ENCODE results near the gene CRYAA. TPM values are rescaled to one million over a fixed set of nuclear protein-coding genes. Genes with fewer than 3 reads are reported as not detected.
A peak's percentile ranks its signal among the peaks of the same experiment; 100 is the strongest.
"Not testable (repeated sequence)": the region's sequence is repeated elsewhere in the genome, so short reads cannot be mapped to it uniquely, and the experiment has no call there.

CRYAA gene
- total RNA-seq, 2 donors from 2014 or later, result not detected

GRCh38 chr21:43187268-43187667, 18.5 kb downstream of the CRYAA start:
- intact Hi-C loops (cut with DNase I); H3K36me3 ChIP-seq: not testable (repeated sequence)
- 100% methylated on average over 2 of the region's 7 CpGs for WGBS

GRCh38 chr21:43187715-43188114, 18.9 kb downstream of the CRYAA start:
- no peaks in the 10 kb centered on the region for H3K36me3 ChIP-seq
- H3K4me1 ChIP-seq (replicated peaks), result no peaks in the 10 kb centered on the region
- H3K9me3 ChIP-seq, result no peaks in the 10 kb centered on the region
- 95% methylated on average over 4 of the region's 4 CpGs for WGBS
- TF ChIP-seq CTCF (IDR thresholded peaks at IDR 0.05) (no peak), POLR2AphosphoS5 (IDR thresholded peaks at IDR 0.05) (no peak), POLR2A (IDR thresholded peaks at IDR 0.05) (no peak)
- no peak overlapping the region for H3K4me3 ChIP-seq
- H3K27me3 ChIP-seq (replicated peaks; ENCODE audit: insufficient read depth), result no peaks in the 10 kb centered on the region
- intact Hi-C loops (cut with DNase I), result no loop called here
- no peak for DNase-seq (ENCODE audit: low spot score)
- H3K27ac ChIP-seq, result peak overlapping the region in 1 of 2 donors; percentile 77

More at GRCh38 chr21:43187268-43187667, 18.5 kb downstream of the CRYAA start:
- DNase-seq (ENCODE audit: low spot score); H3K9me3 ChIP-seq; H3K27me3 ChIP-seq (replicated peaks; ENCODE audit: insufficient read depth); H3K27ac ChIP-seq; H3K4me3 ChIP-seq; H3K4me1 ChIP-seq (replicated peaks): not testable (repeated sequence)

- no peak for TF ChIP-seq POLR2A (IDR thresholded peaks at IDR 0.05)
- TF ChIP-seq CTCF (IDR thresholded peaks at IDR 0.05), result no peak
- TF ChIP-seq POLR2AphosphoS5 (IDR thresholded peaks at IDR 0.05), result no peak
- no peaks in the 10 kb centered on the region for H3K4me1 ChIP-seq (replicated peaks)
- 95% methylated on average over 8 of the region's 8 CpGs for WGBS
- no peak for DNase-seq (ENCODE audit: low spot score)
- intact Hi-C loops (cut with DNase I), result no loop called here
- no peaks in the 10 kb centered on the region for H3K27me3 ChIP-seq (replicated peaks; ENCODE audit: insufficient read depth)
- H3K27ac ChIP-seq, result peak overlapping the region; percentile 56 to 77
- no peaks in the 10 kb centered on the region for H3K9me3 ChIP-seq
- no peaks in the 10 kb centered on the region for H3K36me3 ChIP-seq
- H3K4me3 ChIP-seq, result no peak overlapping the region
These were observed 19.4 kb downstream of the CRYAA start for GRCh38 chr21:43188181-43188580.

- H3K27me3 ChIP-seq (replicated peaks; ENCODE audit: insufficient read depth), result no peaks in the 10 kb centered on the region
- no peak overlapping the region for H3K4me3 ChIP-seq
- no peak for TF ChIP-seq CTCF (IDR thresholded peaks at IDR 0.05)
- peak; percentile 93 for TF ChIP-seq POLR2AphosphoS5 (IDR thresholded peaks at IDR 0.05)
- TF ChIP-seq POLR2A (IDR thresholded peaks at IDR 0.05), result no peak
- H3K4me1 ChIP-seq (replicated peaks), result no peaks in the 10 kb centered on the region
- no peaks in the 10 kb centered on the region for H3K36me3 ChIP-seq
- peak; percentile 94 for DNase-seq (ENCODE audit: low spot score)
- peak overlapping the region; percentile 56 to 77 for H3K27ac ChIP-seq
- H3K9me3 ChIP-seq, result no peaks in the 10 kb centered on the region
- 23% methylated on average over 15 of the region's 15 CpGs for WGBS
- intact Hi-C loops (cut with DNase I), result no loop called here
These were observed 19.9 kb downstream of the CRYAA start for GRCh38 chr21:43188592-43189210.

GRCh38 chr21:43189936-43190335, 21.1 kb downstream of the CRYAA start:
- no peaks in the 10 kb centered on the region for H3K4me1 ChIP-seq (replicated peaks)
- WGBS, result 96% methylated on average over 6 of the region's 6 CpGs
- no peak overlapping the region for H3K27ac ChIP-seq
- H3K36me3 ChIP-seq, result no peaks in the 10 kb centered on the region
- TF ChIP-seq CTCF (IDR thresholded peaks at IDR 0.05) (no peak), POLR2AphosphoS5 (IDR thresholded peaks at IDR 0.05) (no peak), POLR2A (IDR thresholded peaks at IDR 0.05) (no peak)
- no peaks in the 10 kb centered on the region for H3K27me3 ChIP-seq (replicated peaks; ENCODE audit: insufficient read depth)
- intact Hi-C loops (cut with DNase I), result no loop called here
- no peaks in the 10 kb centered on the region for H3K9me3 ChIP-seq
- no peak overlapping the region for H3K4me3 ChIP-seq
- peak; percentile 4 for DNase-seq (ENCODE audit: low spot score)

Data from prostate gland (tissue), 2 donors.